ENCODE measurements around the gene NEGR1. TPM values are rescaled to one million over a fixed set of nuclear protein-coding genes. Genes with fewer than 3 reads are reported as not detected.
A peak's percentile ranks its signal among the peaks of the same experiment; 100 is the strongest.

NEGR1 gene
- total and polyA plus RNA-seq, 12 donors = 2.3 to 18.3 (median 5.2) TPM

GRCh38 chr1:71817028-71817427, 465.3 kb downstream of the NEGR1 start:
- 55 to 63% methylated on average over 4 of the region's 4 CpGs for WGBS, 2 donors

DNA sequence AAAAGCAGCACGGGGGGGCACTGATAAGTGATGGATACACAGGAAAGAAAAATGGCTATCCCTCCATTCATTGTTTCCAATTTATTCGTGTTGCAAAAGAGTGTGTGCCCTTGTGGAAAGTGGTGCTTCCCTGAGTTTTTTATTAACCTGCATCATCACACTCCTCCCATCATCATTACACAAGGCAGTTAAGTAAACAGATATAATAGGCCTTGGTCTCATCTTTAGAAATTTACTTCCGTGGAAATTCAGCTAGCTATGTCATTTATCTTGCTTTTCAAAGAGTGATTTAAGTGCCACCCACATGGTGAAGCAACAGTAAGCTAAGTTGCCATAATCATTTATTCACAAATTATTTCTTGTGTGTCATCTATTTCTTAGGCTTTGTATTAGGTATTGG, 473.3 kb downstream of the NEGR1 start:
- intact Hi-C loops (cut with DNase I) = no loop called here
- Histone ChIP-seq H3K36me3 (no peaks in the 10 kb centered on the region), H3K27ac (no peak overlapping the region), H3K27me3 (no peaks in the 10 kb centered on the region), H3K9me3 (peaks cover 0 to 2% (median 0%) of the 10 kb centered on the region in 11 donors), H3K4me3 (no peak overlapping the region), H3K4me1 (no peaks in the 10 kb centered on the region)
- DNase-seq = no peak
- no peak for TF ChIP-seq CTCF (IDR thresholded peaks at IDR 0.05)
- no peak for ATAC-seq
- 68 to 73% methylated on average over 3 of the region's 3 CpGs for WGBS, 2 donors

More at GRCh38 chr1:71817028-71817427, 465.3 kb downstream of the NEGR1 start:
- Histone ChIP-seq H3K27me3 (no peaks in the 10 kb centered on the region), H3K9me3 (peaks cover 0 to 2% (median 0%) of the 10 kb centered on the region in 11 donors), H3K27ac (no peak overlapping the region), H3K4me3 (no peak overlapping the region), H3K36me3 (no peaks in the 10 kb centered on the region), H3K4me1 (no peaks in the 10 kb centered on the region)
- intact Hi-C loops (cut with DNase I) = no loop called here
- ATAC-seq (no peak), DNase-seq (no peak)
- TF ChIP-seq CTCF (IDR thresholded peaks at IDR 0.05) = no peak

DNA sequence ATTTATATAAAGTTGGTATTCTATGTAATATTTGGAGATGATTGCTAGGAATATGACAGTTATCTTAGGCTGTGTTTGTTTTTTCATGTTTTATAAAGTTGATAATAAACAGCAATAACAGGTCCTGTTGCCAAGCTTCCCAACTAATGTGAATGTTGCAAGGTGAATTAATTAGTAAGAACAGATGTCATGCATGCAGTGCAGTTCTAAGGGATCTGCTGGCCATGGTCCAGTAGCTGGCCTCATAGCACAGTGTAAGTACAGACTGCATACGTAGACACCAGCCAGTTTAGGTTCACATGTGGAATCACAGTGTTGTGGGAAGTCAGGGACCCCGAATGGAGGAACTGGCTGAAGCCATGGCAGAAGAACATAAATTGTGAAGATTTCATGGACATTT, 478.2 kb downstream of the NEGR1 start:
- 56 to 71% methylated on average over 2 of the region's 2 CpGs for WGBS, 2 donors
- Histone ChIP-seq H3K4me1 (no peaks in the 10 kb centered on the region), H3K27me3 (no peaks in the 10 kb centered on the region), H3K36me3 (no peaks in the 10 kb centered on the region), H3K27ac (no peak overlapping the region), H3K4me3 (no peak overlapping the region), H3K9me3 (peaks cover 0 to 4% (median 0%) of the 10 kb centered on the region in 11 donors)
- TF ChIP-seq CTCF (IDR thresholded peaks at IDR 0.05) = no peak
- intact Hi-C loops (cut with DNase I) = no loop called here
- DNase-seq (peak in 1 of 2 donors; percentile 6), ATAC-seq (no peak)

- no peak for TF ChIP-seq CTCF (IDR thresholded peaks at IDR 0.05)
- Histone ChIP-seq H3K27me3 (no peaks in the 10 kb centered on the region), H3K27ac (no peak overlapping the region), H3K4me3 (no peak overlapping the region), H3K4me1 (no peaks in the 10 kb centered on the region), H3K9me3 (no peaks in the 10 kb centered on the region), H3K36me3 (no peaks in the 10 kb centered on the region)
- no peak for DNase-seq
- no peak for ATAC-seq
- intact Hi-C loops (cut with DNase I) = no loop called here
Observed at GRCh38 chr1:71796006-71796405, 486.3 kb downstream of the NEGR1 start.

Data from heart right ventricle (tissue), 16 donors.